Fibroblast of skin of right quadriceps (primary cell): ENCODE data around the gene TSFM.
A peak's percentile ranks its signal among the peaks of the same experiment; 100 is the strongest.

ENCODE experiments used
- DNase-seq: peaks from one replicate; pipeline ENCODE4 v3.0.0-alpha.2; 2013

The TSFM gene

GRCh38 chr12:57749061-57749460, 33.5 kb upstream of the TSFM start:
- no peak for DNase-seq

GRCh38 chr12:57750561-57751431, 31.8 kb upstream of the TSFM start:
- no peak for DNase-seq

DNA sequence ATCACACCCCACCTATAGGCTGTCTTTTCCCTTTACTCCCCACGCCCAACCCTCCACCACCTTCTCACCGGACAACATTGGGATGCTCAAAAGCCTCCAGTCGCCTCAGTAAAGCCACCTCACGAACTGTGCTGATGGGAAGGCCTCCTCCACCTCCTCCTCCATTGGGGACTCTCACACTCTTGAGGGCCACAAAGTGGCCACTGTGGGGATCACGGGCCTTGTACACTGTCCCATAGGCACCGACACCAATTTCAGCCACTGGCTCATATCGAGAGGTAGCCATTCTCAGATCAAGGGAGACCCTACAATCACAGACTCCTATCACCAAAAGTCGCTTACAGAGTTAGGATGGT, 31.2 kb upstream of the TSFM start:
- no peak for DNase-seq

DNA sequence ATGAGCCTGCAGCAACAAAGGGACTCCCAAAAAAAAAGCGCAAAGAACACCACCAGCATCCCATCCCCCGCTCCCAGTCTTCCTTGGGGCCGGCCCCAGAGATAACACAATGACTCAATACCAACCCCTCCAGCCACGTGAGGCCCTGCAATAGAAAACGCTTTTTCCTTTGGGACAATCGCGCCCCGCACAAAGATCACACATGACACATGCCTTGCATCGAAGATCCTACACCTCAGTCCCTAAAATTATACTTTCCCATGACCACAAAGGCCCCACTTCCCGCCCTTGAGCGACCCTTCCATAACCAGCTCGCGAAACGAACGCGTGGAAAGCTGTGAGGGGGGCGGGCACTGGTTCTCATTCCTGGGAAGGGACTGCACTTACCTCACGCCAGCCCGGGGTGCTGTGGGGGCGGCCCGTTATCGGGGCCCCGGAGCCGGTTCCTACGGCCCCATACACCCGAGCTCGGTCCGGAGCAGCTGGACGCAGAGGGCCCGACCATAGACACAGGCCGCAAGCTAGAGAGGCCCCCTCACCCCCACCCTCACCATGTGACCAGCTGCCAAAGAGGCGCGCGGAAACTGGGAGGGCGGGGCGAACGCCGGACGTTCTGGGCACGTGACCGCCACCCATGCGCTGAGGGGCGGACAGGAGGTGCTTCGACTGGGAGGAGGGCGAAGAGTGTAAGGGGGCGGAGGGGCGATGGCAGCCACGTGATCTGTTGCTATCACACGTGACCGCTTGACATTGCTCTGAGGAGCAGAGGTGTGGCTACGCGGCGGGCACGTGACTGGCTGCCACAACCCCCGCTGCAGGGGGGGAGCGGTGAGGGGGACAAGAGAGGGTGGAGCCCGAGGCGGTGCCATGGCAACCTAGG, 30.6 kb upstream of the TSFM start, which contains the start of gene CDK4:
Gene CDK4, minus strand, starts transcription at position 523 of the 880 bp plus-strand sequence. CDS start 593 bp downstream, outside the sequence.
- peak; percentile 100 for DNase-seq

DNA sequence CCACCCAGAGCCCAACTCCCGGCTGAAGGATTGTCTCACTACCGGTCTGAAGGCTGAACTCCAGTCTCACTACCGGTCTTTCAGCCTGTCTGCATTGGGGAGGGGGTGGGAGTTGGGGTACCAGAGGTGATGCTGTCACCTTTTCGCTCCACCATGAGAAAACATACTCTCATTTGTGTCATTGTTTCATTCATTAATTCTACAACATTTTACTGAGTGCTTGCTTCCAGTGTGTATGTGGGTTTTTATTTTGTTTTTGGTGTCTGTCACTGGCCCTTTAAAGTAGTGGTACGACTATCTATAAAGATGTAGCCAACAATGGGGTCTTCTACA, 30.0 kb upstream of the TSFM start:
- DNase-seq, result no peak

DNA sequence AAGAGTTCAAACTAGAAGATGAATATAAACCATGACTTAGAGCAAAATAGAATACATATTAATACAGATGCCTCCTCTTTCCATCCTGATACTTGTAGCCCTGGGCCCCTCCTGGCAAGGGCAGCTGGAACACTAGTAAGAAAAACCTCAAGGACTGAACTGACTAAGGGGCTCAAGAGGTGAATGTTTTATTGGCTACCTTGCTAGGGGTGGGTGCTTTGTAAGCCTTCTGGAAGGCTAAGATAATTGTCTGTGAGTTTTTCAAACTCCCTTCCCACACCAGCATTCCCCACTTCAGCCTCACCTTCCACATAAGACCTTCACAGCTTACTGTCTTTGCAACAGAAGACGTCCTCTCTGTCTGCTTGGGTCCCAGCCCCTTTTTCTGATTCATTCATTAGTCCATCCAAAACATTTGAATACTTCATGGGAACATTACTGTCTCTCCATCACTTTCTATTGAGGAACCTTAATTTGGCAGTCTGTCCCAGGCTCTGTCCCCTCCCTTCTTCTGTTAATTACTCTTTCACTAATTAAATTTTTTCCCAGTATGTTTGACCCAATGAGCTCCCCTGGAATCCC, 28.7 kb upstream of the TSFM start:
- DNase-seq, result no peak

- no peak for DNase-seq
Observed at GRCh38 chr12:57754411-57755193, 28.0 kb upstream of the TSFM start, which contains the start of gene MARCHF9. MARCHF9 (plus strand) TSS chr12:57755103; CDS start chr12:57755529, 426 bp downstream.

DNA sequence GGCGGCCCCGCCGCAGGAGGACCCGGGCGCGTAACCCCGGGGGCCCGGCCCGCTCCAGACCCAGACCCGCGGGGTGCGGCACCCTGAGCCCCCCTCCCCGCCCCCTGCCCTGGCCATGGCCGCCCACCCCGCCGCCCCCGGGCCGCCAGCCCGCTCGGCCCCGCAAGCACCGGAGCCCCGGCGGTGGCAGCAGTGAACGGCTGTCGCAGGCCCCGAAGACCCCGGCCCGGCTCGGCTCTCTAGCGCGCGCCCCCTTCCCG, 27.5 kb upstream of the TSFM start:
- DNase-seq, result no peak

DNA sequence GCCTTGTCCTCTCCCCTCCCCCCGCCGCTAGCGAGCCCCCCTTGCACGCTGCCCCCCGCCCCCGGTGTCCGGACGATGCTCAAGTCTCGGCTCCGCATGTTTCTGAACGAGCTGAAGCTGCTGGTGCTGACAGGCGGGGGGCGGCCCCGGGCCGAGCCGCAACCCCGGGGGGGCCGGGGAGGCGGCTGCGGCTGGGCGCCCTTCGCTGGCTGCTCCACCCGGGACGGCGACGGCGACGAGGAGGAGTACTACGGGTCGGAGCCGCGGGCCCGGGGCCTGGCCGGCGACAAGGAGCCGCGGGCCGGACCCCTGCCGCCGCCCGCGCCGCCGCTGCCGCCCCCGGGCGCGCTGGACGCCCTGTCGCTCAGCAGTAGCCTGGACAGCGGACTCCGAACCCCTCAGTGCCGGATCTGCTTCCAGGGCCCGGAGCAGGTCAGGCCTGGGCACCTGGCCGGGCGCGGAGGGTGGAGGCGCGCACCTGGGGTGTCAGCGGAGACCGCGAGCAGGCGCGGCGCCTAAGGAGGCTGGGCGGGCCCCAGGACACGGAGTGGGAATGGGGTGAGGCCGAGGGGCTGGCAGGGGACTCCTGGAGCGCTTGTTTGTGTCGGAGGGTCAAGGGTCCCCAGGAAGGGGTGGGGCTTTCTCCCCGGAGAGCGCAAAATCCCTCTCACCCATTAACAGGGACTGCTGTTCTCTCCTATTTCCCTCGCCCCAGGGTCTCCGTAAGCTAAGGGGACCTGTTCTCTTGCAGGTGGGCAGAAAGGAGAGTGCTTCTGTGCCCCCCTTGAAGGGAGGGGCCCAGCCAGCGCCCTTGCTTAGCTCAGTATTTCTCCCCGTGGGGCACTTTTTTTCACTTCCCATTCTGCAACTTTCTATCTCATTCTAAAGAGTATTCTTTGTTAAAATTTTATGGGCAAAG, 26.9 kb upstream of the TSFM start:
- DNase-seq, result no peak

DNA sequence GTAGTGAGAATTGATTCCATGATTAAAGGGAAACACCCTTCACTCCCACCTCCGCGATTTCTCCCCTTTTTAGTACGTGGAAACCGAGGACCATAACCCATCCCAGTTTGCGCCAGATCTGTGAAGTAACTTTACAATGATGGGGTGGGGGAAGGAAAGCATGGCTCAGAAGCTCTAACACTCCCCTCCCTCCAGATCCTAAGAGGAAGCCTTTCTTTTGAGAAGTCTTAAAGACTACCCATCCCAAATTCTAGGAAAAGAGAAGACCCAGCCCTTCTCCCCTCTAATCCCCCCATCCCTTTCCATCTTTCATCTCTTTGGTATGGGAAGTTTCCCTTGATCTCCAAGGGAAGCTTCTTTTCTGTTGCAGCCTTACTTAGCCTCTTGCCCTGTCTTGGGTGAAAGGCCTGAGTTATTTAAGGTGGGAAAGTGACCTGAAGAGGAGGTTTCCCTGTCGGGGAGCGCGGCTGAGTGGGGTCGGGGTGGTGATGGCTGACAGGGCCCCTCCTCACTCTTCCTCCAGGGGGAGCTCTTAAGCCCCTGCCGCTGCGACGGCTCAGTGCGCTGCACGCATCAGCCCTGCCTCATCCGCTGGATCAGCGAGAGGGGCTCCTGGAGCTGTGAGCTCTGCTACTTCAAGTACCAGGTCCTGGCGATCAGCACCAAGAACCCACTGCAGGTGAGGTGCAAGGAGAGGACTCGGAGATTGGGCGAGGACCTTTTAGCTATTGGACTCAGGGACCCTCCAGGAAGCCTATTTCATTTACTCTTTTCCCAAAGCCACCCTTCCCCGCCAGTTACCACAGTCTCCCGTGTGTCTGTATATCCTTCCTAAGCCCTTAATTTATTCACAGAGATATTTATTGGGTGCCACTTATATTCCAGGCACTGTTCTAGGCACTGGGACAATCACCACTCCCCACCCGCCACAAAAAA, 25.9 kb upstream of the TSFM start:
- no peak for DNase-seq

GRCh38 chr12:57757771-57758170, 24.8 kb upstream of the TSFM start:
- DNase-seq, result no peak

- DNase-seq, result no peak
Observed at GRCh38 chr12:57758552-57759359, 23.8 kb upstream of the TSFM start.

DNA sequence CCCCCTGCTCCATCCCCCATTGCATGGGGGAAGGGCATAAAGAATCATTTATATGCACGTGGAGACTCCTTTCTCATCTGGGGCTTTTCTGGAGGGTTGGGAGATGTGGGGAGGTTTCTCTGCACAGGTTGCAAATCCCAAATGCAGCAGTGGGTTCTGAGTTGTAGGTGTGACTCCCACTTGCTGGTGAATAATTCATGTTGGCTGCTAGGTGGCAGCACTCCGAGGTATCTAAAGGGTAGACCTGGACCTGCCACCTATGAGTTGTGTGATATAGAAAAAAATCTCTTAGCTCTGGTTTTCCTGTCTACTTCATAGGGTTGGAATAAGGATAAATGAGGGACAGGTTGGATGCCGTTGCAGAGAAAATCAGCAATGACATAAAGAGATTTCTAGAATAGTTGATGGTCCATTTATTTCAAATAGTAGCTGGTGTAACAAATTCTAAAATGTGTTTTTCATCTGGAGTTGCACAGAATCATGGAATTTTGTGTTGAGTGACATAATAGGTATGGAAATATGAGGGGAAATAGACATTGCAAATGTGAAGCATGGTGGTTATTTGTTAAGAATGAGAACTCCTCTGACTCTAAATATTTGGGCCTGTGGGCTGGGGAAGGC, 23.1 kb upstream of the TSFM start:
- DNase-seq, result no peak

DNA sequence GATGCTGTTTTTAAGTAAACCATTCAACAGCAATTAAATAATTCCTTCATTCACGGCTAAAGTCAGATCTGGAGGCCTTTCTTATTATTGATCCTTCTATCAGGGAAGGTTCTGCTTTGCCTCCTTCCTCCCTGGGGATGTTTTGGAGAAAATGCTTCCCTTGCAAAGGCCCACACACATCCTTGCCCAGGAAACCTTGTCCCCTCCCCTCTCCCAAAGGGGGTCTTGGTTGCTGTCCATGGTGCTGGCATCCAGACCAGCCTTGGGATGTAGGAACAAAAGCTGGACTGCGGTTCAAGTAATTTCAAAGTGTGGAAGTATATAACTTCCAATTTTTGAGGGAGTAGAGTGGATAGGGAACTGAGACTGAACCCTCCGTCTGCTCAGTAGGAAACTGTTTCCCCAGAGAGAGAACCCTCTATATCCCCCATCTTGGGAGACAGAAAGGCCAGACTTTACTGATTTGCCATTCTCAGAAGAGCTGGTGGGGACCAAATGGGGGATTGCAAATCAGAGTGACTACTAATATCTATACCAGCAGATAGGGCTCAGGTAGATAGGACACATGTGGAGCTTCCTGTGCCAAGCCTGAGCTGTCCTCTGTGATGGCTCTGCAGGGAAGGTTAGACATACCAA, 22.1 kb upstream of the TSFM start:
- no peak for DNase-seq

GRCh38 chr12:57761391-57761998, 21.1 kb upstream of the TSFM start:
- no peak for DNase-seq

- no peak for DNase-seq
Observed at GRCh38 chr12:57762463-57762862, 20.1 kb upstream of the TSFM start.

- no peak for DNase-seq
Observed at GRCh38 chr12:57763881-57764661, 18.5 kb upstream of the TSFM start.

DNA sequence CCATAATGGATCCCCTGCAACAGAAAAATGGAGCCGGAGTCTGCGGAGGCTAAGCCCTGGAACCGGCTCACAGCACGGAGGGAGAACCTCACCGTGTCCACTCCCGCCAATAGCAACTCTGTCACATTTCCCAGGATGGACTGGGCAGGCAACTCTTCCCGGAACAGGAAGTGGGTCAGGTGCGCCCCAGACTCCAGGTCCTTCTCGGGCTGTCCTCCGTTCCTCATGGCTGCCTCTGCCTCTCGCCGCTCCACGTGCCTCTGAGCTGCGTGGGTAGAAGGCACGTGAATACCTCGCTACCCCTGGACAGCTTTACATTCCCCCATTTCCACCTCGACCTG, 18.0 kb upstream of the TSFM start:
- DNase-seq, result no peak
